ENCODE measurements around the gene UBE2QL1. TPM values are rescaled to one million over a fixed set of nuclear protein-coding genes. Genes with fewer than 3 reads are reported as not detected.
A peak's percentile ranks its signal among the peaks of the same experiment; 100 is the strongest.

The UBE2QL1 gene
- total RNA-seq, 1 experiment from 2014 or later = 0.50 TPM

DNA sequence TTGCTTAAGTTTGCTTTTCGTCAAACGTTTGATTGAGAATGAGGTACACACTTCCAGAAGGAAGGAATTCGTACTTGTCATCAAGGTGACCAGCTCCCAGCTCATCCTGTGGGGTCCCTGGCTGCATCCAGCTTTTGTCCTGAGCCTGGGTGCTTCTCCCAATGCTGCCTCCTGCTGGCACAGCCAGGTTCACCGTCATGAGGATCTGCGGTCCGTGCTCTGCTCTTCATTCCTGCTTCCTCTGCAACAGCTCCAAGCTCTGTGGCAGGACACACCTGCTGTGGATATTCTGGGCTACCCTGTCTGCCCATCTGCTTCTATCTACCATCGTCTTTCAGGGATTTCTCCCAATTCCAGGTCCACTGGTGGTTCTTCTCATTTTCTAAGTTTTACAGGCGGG, 13.3 kb upstream of the UBE2QL1 start:
- Mint-ChIP-seq H3K36me3 (no peaks in the 10 kb centered on the region), H3K9me3 (peaks cover 8% of the 10 kb centered on the region), H3K4me3 (no peak overlapping the region), H3K27me3 (ENCODE audit: low read depth) (peaks cover 35% of the 10 kb centered on the region), H3K4me1 (no peaks in the 10 kb centered on the region), H3K27ac (no peak overlapping the region)
- TF ChIP-seq, protein P1, sequence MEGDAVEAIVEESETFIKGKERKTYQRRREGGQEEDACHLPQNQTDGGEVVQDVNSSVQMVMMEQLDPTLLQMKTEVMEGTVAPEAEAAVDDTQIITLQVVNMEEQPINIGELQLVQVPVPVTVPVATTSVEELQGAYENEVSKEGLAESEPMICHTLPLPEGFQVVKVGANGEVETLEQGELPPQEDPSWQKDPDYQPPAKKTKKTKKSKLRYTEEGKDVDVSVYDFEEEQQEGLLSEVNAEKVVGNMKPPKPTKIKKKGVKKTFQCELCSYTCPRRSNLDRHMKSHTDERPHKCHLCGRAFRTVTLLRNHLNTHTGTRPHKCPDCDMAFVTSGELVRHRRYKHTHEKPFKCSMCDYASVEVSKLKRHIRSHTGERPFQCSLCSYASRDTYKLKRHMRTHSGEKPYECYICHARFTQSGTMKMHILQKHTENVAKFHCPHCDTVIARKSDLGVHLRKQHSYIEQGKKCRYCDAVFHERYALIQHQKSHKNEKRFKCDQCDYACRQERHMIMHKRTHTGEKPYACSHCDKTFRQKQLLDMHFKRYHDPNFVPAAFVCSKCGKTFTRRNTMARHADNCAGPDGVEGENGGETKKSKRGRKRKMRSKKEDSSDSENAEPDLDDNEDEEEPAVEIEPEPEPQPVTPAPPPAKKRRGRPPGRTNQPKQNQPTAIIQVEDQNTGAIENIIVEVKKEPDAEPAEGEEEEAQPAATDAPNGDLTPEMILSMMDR (IDR thresholded peaks at IDR 0.05) = 0 out of 2 replicates have a peak, but pooled peaks have one; percentile 22
- TF ChIP-seq, protein P2, sequence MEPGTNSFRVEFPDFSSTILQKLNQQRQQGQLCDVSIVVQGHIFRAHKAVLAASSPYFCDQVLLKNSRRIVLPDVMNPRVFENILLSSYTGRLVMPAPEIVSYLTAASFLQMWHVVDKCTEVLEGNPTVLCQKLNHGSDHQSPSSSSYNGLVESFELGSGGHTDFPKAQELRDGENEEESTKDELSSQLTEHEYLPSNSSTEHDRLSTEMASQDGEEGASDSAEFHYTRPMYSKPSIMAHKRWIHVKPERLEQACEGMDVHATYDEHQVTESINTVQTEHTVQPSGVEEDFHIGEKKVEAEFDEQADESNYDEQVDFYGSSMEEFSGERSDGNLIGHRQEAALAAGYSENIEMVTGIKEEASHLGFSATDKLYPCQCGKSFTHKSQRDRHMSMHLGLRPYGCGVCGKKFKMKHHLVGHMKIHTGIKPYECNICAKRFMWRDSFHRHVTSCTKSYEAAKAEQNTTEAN (CRISPR knock-in tag; IDR thresholded peaks at IDR 0.05) = no peak
- TF ChIP-seq FOXJ3 (CRISPR knock-in tag; IDR thresholded peaks at IDR 0.05; ENCODE audit: borderline replicate concordance) = no peak
- DNase-seq (ENCODE audit: low spot score) (peak; percentile 78), ATAC-seq (peak; percentile 93)
- POLR2A ChIA-PET = interaction anchor here (0.6 kb wide), 1 partner anchor 14 kb away, joined by 3 read pairs; no protein-coding TSS in a partner anchor
- CTCF ChIA-PET = interaction anchor here (0.6 to 2.0 kb wide), 48 partner anchors 9 to 1754 kb away, joined by 3 to 17 read pairs (median 4); partner anchors contain the start of genes MED10 and UBE2QL1

DNA sequence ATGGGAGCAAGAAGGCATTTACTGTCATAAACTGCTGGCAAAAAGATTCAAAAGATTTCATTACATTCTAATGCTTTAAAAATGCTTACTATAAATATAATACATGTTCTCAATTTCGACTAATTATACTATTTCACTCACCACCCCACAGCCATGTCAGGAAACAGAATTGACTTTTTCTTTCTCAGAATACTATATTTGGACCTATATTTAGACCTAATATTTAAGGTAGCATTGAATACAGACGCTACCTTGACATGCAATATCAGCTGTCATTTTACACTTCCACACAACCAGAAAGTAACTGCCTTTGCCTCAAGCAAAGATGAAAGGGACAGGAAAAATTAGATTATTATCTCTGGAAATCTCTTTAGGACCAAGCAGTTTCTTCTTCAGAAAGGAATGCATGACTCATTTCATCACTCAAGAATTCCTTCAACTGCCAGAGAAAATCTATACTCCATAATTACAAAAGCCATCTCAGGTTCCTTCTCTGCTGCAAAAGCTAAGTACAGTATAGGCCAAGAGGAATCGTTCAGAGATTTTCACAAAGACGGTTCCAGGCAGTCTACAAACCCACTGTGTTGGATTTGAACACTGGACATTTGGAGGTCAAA, 11.8 kb upstream of the UBE2QL1 start:
- Mint-ChIP-seq H3K9me3 (peaks cover 23% of the 10 kb centered on the region), H3K4me1 (no peaks in the 10 kb centered on the region), H3K27ac (no peak overlapping the region), H3K36me3 (peaks cover 3% of the 10 kb centered on the region; the same call in 1 of the 2 replicates), H3K4me3 (no peak overlapping the region), H3K27me3 (ENCODE audit: low read depth) (peaks cover 38% of the 10 kb centered on the region)
- ATAC-seq (no peak), DNase-seq (ENCODE audit: low spot score) (no peak)
- POLR2A ChIA-PET = no interaction called here
- CTCF ChIA-PET = no interaction called here
- no peak for TF ChIP-seq KAT7 (CRISPR knock-in tag; IDR thresholded peaks at IDR 0.05; ENCODE audit: borderline replicate concordance)
- TF ChIP-seq, protein P3, sequence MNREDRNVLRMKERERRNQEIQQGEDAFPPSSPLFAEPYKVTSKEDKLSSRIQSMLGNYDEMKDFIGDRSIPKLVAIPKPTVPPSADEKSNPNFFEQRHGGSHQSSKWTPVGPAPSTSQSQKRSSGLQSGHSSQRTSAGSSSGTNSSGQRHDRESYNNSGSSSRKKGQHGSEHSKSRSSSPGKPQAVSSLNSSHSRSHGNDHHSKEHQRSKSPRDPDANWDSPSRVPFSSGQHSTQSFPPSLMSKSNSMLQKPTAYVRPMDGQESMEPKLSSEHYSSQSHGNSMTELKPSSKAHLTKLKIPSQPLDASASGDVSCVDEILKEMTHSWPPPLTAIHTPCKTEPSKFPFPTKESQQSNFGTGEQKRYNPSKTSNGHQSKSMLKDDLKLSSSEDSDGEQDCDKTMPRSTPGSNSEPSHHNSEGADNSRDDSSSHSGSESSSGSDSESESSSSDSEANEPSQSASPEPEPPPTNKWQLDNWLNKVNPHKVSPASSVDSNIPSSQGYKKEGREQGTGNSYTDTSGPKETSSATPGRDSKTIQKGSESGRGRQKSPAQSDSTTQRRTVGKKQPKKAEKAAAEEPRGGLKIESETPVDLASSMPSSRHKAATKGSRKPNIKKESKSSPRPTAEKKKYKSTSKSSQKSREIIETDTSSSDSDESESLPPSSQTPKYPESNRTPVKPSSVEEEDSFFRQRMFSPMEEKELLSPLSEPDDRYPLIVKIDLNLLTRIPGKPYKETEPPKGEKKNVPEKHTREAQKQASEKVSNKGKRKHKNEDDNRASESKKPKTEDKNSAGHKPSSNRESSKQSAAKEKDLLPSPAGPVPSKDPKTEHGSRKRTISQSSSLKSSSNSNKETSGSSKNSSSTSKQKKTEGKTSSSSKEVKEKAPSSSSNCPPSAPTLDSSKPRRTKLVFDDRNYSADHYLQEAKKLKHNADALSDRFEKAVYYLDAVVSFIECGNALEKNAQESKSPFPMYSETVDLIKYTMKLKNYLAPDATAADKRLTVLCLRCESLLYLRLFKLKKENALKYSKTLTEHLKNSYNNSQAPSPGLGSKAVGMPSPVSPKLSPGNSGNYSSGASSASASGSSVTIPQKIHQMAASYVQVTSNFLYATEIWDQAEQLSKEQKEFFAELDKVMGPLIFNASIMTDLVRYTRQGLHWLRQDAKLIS (CRISPR knock-in tag; IDR thresholded peaks at IDR 0.05; ENCODE audit: borderline replicate concordance) = no peak
- TF ChIP-seq, protein P4, sequence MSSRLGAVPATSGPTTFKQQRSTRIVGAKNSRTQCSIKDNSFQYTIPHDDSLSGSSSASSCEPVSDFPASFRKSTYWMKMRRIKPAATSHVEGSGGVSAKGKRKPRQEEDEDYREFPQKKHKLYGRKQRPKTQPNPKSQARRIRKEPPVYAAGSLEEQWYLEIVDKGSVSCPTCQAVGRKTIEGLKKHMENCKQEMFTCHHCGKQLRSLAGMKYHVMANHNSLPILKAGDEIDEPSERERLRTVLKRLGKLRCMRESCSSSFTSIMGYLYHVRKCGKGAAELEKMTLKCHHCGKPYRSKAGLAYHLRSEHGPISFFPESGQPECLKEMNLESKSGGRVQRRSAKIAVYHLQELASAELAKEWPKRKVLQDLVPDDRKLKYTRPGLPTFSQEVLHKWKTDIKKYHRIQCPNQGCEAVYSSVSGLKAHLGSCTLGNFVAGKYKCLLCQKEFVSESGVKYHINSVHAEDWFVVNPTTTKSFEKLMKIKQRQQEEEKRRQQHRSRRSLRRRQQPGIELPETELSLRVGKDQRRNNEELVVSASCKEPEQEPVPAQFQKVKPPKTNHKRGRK (CRISPR knock-in tag; IDR thresholded peaks at IDR 0.05; ENCODE audit: borderline replicate concordance) = no peak
- no peak for TF ChIP-seq GTF2I (CRISPR knock-in tag; conservative IDR thresholded peaks at IDR 0.05)
- TF ChIP-seq, protein P5, sequence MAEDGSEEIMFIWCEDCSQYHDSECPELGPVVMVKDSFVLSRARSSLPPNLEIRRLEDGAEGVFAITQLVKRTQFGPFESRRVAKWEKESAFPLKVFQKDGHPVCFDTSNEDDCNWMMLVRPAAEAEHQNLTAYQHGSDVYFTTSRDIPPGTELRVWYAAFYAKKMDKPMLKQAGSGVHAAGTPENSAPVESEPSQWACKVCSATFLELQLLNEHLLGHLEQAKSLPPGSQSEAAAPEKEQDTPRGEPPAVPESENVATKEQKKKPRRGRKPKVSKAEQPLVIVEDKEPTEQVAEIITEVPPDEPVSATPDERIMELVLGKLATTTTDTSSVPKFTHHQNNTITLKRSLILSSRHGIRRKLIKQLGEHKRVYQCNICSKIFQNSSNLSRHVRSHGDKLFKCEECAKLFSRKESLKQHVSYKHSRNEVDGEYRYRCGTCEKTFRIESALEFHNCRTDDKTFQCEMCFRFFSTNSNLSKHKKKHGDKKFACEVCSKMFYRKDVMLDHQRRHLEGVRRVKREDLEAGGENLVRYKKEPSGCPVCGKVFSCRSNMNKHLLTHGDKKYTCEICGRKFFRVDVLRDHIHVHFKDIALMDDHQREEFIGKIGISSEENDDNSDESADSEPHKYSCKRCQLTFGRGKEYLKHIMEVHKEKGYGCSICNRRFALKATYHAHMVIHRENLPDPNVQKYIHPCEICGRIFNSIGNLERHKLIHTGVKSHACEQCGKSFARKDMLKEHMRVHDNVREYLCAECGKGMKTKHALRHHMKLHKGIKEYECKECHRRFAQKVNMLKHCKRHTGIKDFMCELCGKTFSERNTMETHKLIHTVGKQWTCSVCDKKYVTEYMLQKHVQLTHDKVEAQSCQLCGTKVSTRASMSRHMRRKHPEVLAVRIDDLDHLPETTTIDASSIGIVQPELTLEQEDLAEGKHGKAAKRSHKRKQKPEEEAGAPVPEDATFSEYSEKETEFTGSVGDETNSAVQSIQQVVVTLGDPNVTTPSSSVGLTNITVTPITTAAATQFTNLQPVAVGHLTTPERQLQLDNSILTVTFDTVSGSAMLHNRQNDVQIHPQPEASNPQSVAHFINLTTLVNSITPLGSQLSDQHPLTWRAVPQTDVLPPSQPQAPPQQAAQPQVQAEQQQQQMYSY (CRISPR knock-in tag; IDR thresholded peaks at IDR 0.05) = no peak
- no peak for TF ChIP-seq ZNF232 (CRISPR knock-in tag; IDR thresholded peaks at IDR 0.05)
- TF ChIP-seq, protein P6, sequence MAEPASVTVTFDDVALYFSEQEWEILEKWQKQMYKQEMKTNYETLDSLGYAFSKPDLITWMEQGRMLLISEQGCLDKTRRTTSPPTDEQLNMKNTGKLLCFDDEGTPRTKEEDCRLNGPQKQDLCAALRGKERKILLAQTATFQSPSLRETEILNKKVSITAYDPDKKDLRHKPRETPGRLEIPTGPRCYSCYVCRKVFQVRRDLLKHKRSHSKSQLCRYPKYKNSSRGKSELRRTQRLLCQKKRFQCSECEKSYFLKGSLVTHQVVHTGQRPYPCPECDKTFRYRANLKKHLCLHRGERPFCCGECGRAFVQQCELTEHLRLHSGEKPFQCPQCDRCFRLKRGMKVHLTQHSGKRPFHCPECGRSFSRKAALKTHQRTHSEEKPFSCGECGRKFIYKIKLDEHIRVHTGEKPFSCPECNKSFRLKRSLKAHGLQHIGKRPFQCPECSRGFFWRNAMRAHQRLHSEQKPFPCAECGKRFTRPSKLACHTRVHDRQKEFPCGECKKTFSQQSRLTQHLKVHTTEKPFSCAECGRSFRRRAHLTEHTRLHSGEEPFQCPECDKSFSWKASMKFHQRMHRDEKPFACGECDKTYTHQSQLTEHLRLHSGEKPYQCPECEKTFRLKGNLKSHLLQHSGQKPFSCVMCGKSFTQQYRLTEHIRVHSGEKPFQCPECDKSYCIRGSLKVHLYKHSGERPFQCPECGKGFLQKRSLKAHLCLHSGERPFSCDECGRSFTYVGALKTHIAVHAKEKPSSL (CRISPR knock-in tag; conservative IDR thresholded peaks at IDR 0.05) = no peak
- TF ChIP-seq, protein P7, sequence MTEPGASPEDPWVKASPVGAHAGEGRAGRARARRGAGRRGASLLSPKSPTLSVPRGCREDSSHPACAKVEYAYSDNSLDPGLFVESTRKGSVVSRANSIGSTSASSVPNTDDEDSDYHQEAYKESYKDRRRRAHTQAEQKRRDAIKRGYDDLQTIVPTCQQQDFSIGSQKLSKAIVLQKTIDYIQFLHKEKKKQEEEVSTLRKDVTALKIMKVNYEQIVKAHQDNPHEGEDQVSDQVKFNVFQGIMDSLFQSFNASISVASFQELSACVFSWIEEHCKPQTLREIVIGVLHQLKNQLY (CRISPR knock-in tag; IDR thresholded peaks at IDR 0.05) = no peak
- TF ChIP-seq, protein P8, sequence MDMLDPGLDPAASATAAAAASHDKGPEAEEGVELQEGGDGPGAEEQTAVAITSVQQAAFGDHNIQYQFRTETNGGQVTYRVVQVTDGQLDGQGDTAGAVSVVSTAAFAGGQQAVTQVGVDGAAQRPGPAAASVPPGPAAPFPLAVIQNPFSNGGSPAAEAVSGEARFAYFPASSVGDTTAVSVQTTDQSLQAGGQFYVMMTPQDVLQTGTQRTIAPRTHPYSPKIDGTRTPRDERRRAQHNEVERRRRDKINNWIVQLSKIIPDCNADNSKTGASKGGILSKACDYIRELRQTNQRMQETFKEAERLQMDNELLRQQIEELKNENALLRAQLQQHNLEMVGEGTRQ (CRISPR knock-in tag; IDR thresholded peaks at IDR 0.05) = no peak
- TF ChIP-seq GABPB1 (CRISPR knock-in tag; IDR thresholded peaks at IDR 0.05) = no peak
- no peak for TF ChIP-seq FOXJ3 (CRISPR knock-in tag; IDR thresholded peaks at IDR 0.05; ENCODE audit: borderline replicate concordance)

All from WTC11 (cell line).